ENCODE measurements around the gene PDGFA.

DNA sequence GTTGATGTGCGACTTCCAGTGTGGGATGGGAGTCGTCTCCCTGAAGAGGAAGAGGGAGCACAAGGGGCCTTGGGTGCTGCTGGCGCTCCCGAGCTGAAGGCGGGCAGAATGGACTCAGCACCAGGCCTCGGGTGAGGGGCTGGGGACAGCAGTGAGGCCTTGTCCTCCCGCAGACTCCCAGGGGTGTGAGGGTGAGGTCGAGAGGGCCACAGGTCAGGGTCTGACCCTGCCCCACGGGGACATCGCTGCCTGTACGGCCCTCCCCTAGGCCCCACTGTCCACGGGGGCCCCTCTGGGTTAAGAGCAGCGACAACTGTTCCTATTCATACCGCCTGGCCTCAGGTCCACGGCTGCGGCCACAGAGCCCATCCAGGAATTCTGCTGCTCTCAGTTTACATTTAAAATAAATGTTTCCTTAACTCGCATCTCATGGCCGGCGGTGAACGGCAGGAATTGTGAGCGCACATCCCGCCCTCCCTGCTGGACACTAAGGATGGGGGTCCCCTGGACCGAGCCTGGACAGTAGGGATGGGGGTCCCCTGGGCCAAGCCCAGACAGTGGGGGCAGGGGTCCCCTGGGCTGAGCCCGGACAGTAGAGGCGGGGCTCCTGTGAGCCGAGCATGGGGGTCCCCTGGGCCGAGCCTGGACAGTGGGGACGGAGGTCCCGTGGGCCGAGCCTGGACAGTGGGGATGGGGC is 61.7 kb downstream of the PDGFA start:
- TF ChIP-seq, protein P1, sequence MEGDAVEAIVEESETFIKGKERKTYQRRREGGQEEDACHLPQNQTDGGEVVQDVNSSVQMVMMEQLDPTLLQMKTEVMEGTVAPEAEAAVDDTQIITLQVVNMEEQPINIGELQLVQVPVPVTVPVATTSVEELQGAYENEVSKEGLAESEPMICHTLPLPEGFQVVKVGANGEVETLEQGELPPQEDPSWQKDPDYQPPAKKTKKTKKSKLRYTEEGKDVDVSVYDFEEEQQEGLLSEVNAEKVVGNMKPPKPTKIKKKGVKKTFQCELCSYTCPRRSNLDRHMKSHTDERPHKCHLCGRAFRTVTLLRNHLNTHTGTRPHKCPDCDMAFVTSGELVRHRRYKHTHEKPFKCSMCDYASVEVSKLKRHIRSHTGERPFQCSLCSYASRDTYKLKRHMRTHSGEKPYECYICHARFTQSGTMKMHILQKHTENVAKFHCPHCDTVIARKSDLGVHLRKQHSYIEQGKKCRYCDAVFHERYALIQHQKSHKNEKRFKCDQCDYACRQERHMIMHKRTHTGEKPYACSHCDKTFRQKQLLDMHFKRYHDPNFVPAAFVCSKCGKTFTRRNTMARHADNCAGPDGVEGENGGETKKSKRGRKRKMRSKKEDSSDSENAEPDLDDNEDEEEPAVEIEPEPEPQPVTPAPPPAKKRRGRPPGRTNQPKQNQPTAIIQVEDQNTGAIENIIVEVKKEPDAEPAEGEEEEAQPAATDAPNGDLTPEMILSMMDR (IDR thresholded peaks at IDR 0.05) = no peak
- no peak for TF ChIP-seq POLR2A (IDR thresholded peaks at IDR 0.05)
- TF ChIP-seq POLR2AphosphoS5 (IDR thresholded peaks at IDR 0.05) = no peak
- TF ChIP-seq EP300 (IDR thresholded peaks at IDR 0.05) = no peak
